GM18868 (cell line): ENCODE data around the gene THSD7B.
"Not testable (repeated sequence)": the region's sequence is repeated elsewhere in the genome, so short reads cannot be mapped to it uniquely, and the experiment has no call there.

Experiments used
- ATAC-seq: cut with Tn5 transposase; IDR thresholded peaks from one replicate; pipeline ENCODE4 v1.9.1; 2021; ENCODE audit warnings: mild to moderate bottlenecking, moderate library complexity; ENCODE audit not compliant: unreplicated experiment

Gene THSD7B

GRCh38 chr2:136765256-136766072 is at the start of gene THSD7B:
Gene THSD7B (plus strand): TSS chr2:136765545. CDS start chr2:136882179, 116,634 bp downstream.
- ATAC-seq: no peak

GRCh38 chr2:136718273-136718672 is 47.1 kb upstream of the THSD7B start:
- ATAC-seq: no peak

- no peak for ATAC-seq
Measured at GRCh38 chr2:136727973-136728699, 37.2 kb upstream of the THSD7B start.

GRCh38 chr2:136736236-136736635 is 29.1 kb upstream of the THSD7B start:
- ATAC-seq: no peak

- ATAC-seq: no peak
Measured at GRCh38 chr2:136738044-136738443, 27.3 kb upstream of the THSD7B start.

GRCh38 chr2:136741471-136741870 is 23.9 kb upstream of the THSD7B start:
- no peak for ATAC-seq

- no peak for ATAC-seq
Measured at GRCh38 chr2:136750065-136750464, 15.3 kb upstream of the THSD7B start.

GRCh38 chr2:136751406-136751805 is 13.9 kb upstream of the THSD7B start:
- no peak for ATAC-seq

- ATAC-seq: not testable (repeated sequence)
Measured at GRCh38 chr2:136758504-136758903, 6.8 kb upstream of the THSD7B start.

GRCh38 chr2:136764452-136765255 is 691 bp upstream of the THSD7B start:
- no peak for ATAC-seq

- no peak for ATAC-seq
Measured at GRCh38 chr2:136766073-136766404, 694 bp downstream of the THSD7B start.

GRCh38 chr2:136767030-136767429 is 1.7 kb downstream of the THSD7B start:
- ATAC-seq: no peak

GRCh38 chr2:136769871-136770270 is 4.5 kb downstream of the THSD7B start:
- ATAC-seq: no peak

- no peak for ATAC-seq
Measured at GRCh38 chr2:136770384-136770783, 5.0 kb downstream of the THSD7B start.

GRCh38 chr2:136777391-136777790 is 12.0 kb downstream of the THSD7B start:
- no peak for ATAC-seq

GRCh38 chr2:136783856-136784255 is 18.5 kb downstream of the THSD7B start:
- no peak for ATAC-seq

- ATAC-seq: no peak
Measured at GRCh38 chr2:136785215-136785614, 19.9 kb downstream of the THSD7B start.

GRCh38 chr2:136787970-136788369 is 22.6 kb downstream of the THSD7B start:
- no peak for ATAC-seq

GRCh38 chr2:136796339-136796738 is 31.0 kb downstream of the THSD7B start:
- ATAC-seq: no peak

- no peak for ATAC-seq
Measured at GRCh38 chr2:136798766-136799165, 33.4 kb downstream of the THSD7B start.

- ATAC-seq: no peak
Measured at GRCh38 chr2:136801661-136802060, 36.3 kb downstream of the THSD7B start.
